Measurements from ENCODE around the gene CBY1. TPM values are rescaled to one million over a fixed set of nuclear protein-coding genes. Genes with fewer than 3 reads are reported as not detected.
"Not testable (repeated sequence)": the region's sequence is repeated elsewhere in the genome, so short reads cannot be mapped to it uniquely, and the experiment has no call there.

Gene CBY1
- total RNA-seq, 4 donors from 2014 or later: 16.6 to 26.6 (median 22.1) TPM

- H3K4me3 ChIP-seq (ENCODE audit: low read depth, poor library complexity, severe bottlenecking): no peak overlapping the region
- TF ChIP-seq, protein P1, sequence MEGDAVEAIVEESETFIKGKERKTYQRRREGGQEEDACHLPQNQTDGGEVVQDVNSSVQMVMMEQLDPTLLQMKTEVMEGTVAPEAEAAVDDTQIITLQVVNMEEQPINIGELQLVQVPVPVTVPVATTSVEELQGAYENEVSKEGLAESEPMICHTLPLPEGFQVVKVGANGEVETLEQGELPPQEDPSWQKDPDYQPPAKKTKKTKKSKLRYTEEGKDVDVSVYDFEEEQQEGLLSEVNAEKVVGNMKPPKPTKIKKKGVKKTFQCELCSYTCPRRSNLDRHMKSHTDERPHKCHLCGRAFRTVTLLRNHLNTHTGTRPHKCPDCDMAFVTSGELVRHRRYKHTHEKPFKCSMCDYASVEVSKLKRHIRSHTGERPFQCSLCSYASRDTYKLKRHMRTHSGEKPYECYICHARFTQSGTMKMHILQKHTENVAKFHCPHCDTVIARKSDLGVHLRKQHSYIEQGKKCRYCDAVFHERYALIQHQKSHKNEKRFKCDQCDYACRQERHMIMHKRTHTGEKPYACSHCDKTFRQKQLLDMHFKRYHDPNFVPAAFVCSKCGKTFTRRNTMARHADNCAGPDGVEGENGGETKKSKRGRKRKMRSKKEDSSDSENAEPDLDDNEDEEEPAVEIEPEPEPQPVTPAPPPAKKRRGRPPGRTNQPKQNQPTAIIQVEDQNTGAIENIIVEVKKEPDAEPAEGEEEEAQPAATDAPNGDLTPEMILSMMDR (IDR thresholded peaks at IDR 0.05): no peak
- TF ChIP-seq POLR2A (IDR thresholded peaks at IDR 0.05): no peak
- intact Hi-C loops (cut with DNase I; ENCODE audit: low total_unique reads): no loop called here
- 75 to 78% methylated on average over 5 of the region's 5 CpGs for WGBS, 2 donors
- DNase-seq (ENCODE audit: low spot score in 2 of 2): no peak
Measured at GRCh38 chr22:38612217-38613006, 44.0 kb upstream of the CBY1 start.

DNA sequence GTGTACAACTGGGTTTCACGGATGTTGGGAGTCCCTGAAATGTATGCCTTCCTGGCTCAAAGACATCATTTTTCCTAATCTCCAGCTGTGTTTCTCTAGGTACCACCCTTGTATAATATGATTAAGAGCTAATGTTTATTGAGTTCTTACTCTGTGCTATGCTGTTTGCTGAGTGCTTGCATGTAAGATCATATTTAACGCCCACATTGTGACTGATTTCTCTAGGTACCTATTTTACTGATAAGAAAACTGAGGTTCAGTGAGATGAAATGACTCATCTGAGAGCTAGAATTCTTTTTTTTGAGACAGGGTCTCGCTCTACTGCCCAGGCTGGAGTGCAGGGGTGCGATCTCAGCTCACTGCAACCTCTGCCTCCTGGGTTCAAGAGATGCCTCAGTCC, 42.9 kb upstream of the CBY1 start:
- TF ChIP-seq, protein P1 (IDR thresholded peaks at IDR 0.05): no peak
- no peak for TF ChIP-seq POLR2A (IDR thresholded peaks at IDR 0.05)
- no peak overlapping the region for H3K4me3 ChIP-seq (ENCODE audit: low read depth, poor library complexity, severe bottlenecking)
- DNase-seq (ENCODE audit: low spot score in 2 of 2): no peak
- 86 to 96% methylated on average over 4 of the region's 4 CpGs for WGBS, 2 donors
- intact Hi-C loops (cut with DNase I; ENCODE audit: low total_unique reads): no loop called here

DNA sequence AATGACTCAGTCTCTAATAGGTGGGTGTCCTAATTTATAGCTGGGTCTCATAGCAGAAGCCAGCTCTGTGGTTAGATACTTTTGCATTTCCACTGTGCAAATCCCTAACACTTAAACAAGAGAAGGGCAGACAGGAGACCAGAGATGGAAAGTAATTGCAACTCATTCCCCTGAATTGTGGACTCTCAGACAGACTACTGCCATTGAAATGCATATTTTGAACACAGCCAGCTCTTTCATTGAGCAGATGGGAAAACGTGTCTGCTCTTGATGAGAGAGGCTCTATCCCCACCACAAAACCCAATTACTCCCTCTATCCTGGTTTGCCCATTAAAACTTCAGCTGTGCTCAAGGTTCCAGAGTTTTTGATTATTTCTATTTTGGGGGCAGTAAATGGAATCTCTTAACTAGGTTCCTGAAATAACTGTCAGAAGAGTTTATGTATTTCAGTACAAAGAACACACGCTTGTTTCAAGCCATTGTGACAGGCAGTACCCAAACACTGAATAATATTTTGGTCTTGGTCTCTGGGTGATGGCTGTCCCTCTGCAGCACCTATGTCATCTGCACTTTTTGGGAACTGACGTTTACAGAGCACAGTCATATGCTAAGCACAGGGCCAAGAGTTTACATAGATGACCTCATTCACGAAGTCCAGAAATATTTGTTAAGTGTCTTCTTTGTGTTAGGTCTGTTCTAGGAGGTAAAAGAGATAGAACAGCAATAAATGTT, 41.9 kb upstream of the CBY1 start:
- WGBS, 2 donors: 68 to 71% methylated on average over 4 of the region's 4 CpGs
- TF ChIP-seq POLR2A (IDR thresholded peaks at IDR 0.05): no peak
- TF ChIP-seq, protein P1 (IDR thresholded peaks at IDR 0.05): no peak
- H3K4me3 ChIP-seq (ENCODE audit: low read depth, poor library complexity, severe bottlenecking): no peak overlapping the region
- DNase-seq (ENCODE audit: low spot score in 2 of 2): no peak
- intact Hi-C loops (cut with DNase I; ENCODE audit: low total_unique reads): no loop called here

- DNase-seq (ENCODE audit: low spot score in 2 of 2); H3K4me3 ChIP-seq (ENCODE audit: low read depth, poor library complexity, severe bottlenecking); intact Hi-C loops (cut with DNase I; ENCODE audit: low total_unique reads): not testable (repeated sequence)
- 78 to 90% methylated on average over 9 of the region's 9 CpGs for WGBS, 2 donors
Measured at GRCh38 chr22:38615064-38615405, 41.4 kb upstream of the CBY1 start.

- TF ChIP-seq POLR2A (IDR thresholded peaks at IDR 0.05): no peak
- TF ChIP-seq, protein P1 (IDR thresholded peaks at IDR 0.05): no peak
- intact Hi-C loops (cut with DNase I; ENCODE audit: low total_unique reads): no loop called here
- 92 to 97% methylated on average over 1 of the region's 1 CpG for WGBS, 2 donors
- no peak for DNase-seq (ENCODE audit: low spot score in 2 of 2)
- no peak overlapping the region for H3K4me3 ChIP-seq (ENCODE audit: low read depth, poor library complexity, severe bottlenecking)
Measured at GRCh38 chr22:38618258-38618657, 38.2 kb upstream of the CBY1 start.

DNA sequence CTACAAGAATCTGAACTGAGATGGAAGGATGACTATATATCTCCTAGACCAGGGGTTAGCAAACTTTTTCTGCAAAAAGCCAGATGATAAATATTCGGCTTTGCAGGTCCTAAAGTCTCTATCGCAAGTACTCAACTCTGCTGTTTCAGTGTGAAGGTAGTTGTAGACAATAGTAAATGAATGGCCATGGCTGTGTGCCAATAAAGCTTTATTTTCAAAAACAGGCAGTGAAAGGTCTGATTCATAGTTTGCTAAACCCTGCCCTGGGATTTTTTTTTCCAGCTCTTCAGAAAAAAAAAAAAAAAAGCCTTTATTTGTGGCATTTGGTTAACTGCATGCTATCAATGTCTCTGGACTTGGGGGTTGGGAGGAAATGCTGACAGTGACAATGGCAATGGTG, 37.8 kb upstream of the CBY1 start:
- WGBS, 2 donors: 94 to 95% methylated on average over 2 of the region's 2 CpGs

More for the DNA sequence above, 37.8 kb upstream of the CBY1 start:
- no peak overlapping the region for H3K4me3 ChIP-seq (ENCODE audit: low read depth, poor library complexity, severe bottlenecking)
- intact Hi-C loops (cut with DNase I; ENCODE audit: low total_unique reads): no loop called here
- DNase-seq (ENCODE audit: low spot score in 2 of 2): no peak
- TF ChIP-seq, protein P1 (IDR thresholded peaks at IDR 0.05): no peak
- no peak for TF ChIP-seq POLR2A (IDR thresholded peaks at IDR 0.05)
